Ectodermal cell (in vitro differentiated cells): ENCODE results near the gene ZDHHC14.
A peak's percentile ranks its signal among the peaks of the same experiment; 100 is the strongest.

Experiments used
- H3K27ac ChIP-seq: 2 replicates; pipeline ENCODE4 v1.7.0; 2013; ENCODE audit warnings: mild to moderate bottlenecking, low read depth, low read length; ENCODE audit not compliant: insufficient read depth, poor library complexity, severe bottlenecking
- H3K27me3 ChIP-seq: 2 replicates; pipeline ENCODE4 v1.7.0; 2013; ENCODE audit warnings: mild to moderate bottlenecking, low read length; ENCODE audit not compliant: insufficient read depth, control insufficient read depth, poor library complexity, severe bottlenecking
- H3K36me3 ChIP-seq: one replicate; pipeline ENCODE4 v1.7.0; 2013; ENCODE audit warnings: low read length; ENCODE audit not compliant: control insufficient read depth, insufficient read depth
- H3K4me1 ChIP-seq: one replicate; pipeline ENCODE4 v1.7.0; 2013; ENCODE audit warnings: low read length; ENCODE audit not compliant: control insufficient read depth, insufficient read depth
- H3K4me3 ChIP-seq: 2 replicates; pipeline ENCODE4 v1.7.0; 2013; ENCODE audit warnings: low read depth, low read length, control low read depth; ENCODE audit not compliant: insufficient read depth
- H3K9me3 ChIP-seq: 2 replicates; pipeline ENCODE4 v1.7.0; 2013; ENCODE audit warnings: mild to moderate bottlenecking, low read length, moderate library complexity; ENCODE audit not compliant: control insufficient read depth
- WGBS, 2 experiments: methylation state at CpG; one replicate each; pipeline ENCODE4 v1.1.7; 2013; ENCODE audit warnings: missing lambda C conversion rate in 2 of 2; 5-methylcytosine and 5-hydroxymethylcytosine counted together

Gene ZDHHC14

GRCh38 chr6:157546321-157546720 lies 165.3 kb downstream of the ZDHHC14 start:
- 48 to 52% methylated on average over 3 of the region's 3 CpGs for WGBS, 2 experiments
- no peak overlapping the region for H3K4me3 ChIP-seq
- H3K4me1 ChIP-seq = peaks cover 17% of the 10 kb centered on the region
- H3K27ac ChIP-seq = no peak overlapping the region
- H3K36me3 ChIP-seq = no peaks in the 10 kb centered on the region
- H3K27me3 ChIP-seq = no peaks in the 10 kb centered on the region
- H3K9me3 ChIP-seq = no peaks in the 10 kb centered on the region

GRCh38 chr6:157547112-157547511 lies 166.1 kb downstream of the ZDHHC14 start:
- Histone ChIP-seq H3K4me3 (no peak overlapping the region), H3K36me3 (no peaks in the 10 kb centered on the region), H3K4me1 (peaks cover 25% of the 10 kb centered on the region), H3K27ac (no peak overlapping the region), H3K9me3 (no peaks in the 10 kb centered on the region), H3K27me3 (no peaks in the 10 kb centered on the region)
- 92 to 96% methylated on average over 8 of the region's 8 CpGs for WGBS, 2 experiments

GRCh38 chr6:157548635-157549467 lies 167.9 kb downstream of the ZDHHC14 start:
- H3K9me3 ChIP-seq = no peaks in the 10 kb centered on the region
- H3K4me3 ChIP-seq = no peak overlapping the region
- no peak overlapping the region for H3K27ac ChIP-seq
- H3K4me1 ChIP-seq = peaks cover 40% of the 10 kb centered on the region
- H3K27me3 ChIP-seq = no peaks in the 10 kb centered on the region
- no peaks in the 10 kb centered on the region for H3K36me3 ChIP-seq
- 92 to 93% methylated on average over 24 of the region's 24 CpGs for WGBS, 2 experiments

GRCh38 chr6:157549468-157549745 lies 168.4 kb downstream of the ZDHHC14 start:
- H3K27me3 ChIP-seq = no peaks in the 10 kb centered on the region

GRCh38 chr6:157550114-157550989 lies 169.4 kb downstream of the ZDHHC14 start:
- 88 to 92% methylated on average over 11 to 12 of the region's 12 CpGs for WGBS, 2 experiments
- Histone ChIP-seq H3K4me3 (no peak overlapping the region), H3K9me3 (no peaks in the 10 kb centered on the region), H3K27ac (no peak overlapping the region), H3K36me3 (no peaks in the 10 kb centered on the region), H3K4me1 (peaks cover 51% of the 10 kb centered on the region), H3K27me3 (no peaks in the 10 kb centered on the region)

More at GRCh38 chr6:157549468-157549745, 168.4 kb downstream of the ZDHHC14 start:
- Histone ChIP-seq H3K9me3 (no peaks in the 10 kb centered on the region), H3K36me3 (no peaks in the 10 kb centered on the region), H3K27ac (no peak overlapping the region), H3K4me1 (peaks cover 42% of the 10 kb centered on the region), H3K4me3 (no peak overlapping the region)
- 93 to 98% methylated on average over 3 of the region's 3 CpGs for WGBS, 2 experiments

- H3K36me3 ChIP-seq = no peaks in the 10 kb centered on the region
- WGBS, 2 experiments = 59 to 65% methylated on average over 5 of the region's 6 CpGs
- no peaks in the 10 kb centered on the region for H3K9me3 ChIP-seq
- H3K27ac ChIP-seq = no peak overlapping the region
- H3K27me3 ChIP-seq = no peaks in the 10 kb centered on the region
- peaks cover 56% of the 10 kb centered on the region for H3K4me1 ChIP-seq
- no peak overlapping the region for H3K4me3 ChIP-seq
These were observed 170.2 kb downstream of the ZDHHC14 start for GRCh38 chr6:157551041-157551832.

GRCh38 chr6:157552081-157552747 lies 171.2 kb downstream of the ZDHHC14 start:
- 6 to 9% methylated on average over 9 of the region's 9 CpGs for WGBS, 2 experiments
- no peaks in the 10 kb centered on the region for H3K9me3 ChIP-seq
- no peaks in the 10 kb centered on the region for H3K36me3 ChIP-seq
- no peak overlapping the region for H3K4me3 ChIP-seq
- peak overlapping the region; percentile 77 for H3K27ac ChIP-seq
- H3K27me3 ChIP-seq = no peaks in the 10 kb centered on the region
- peaks cover 46% of the 10 kb centered on the region for H3K4me1 ChIP-seq

GRCh38 chr6:157552820-157553485 lies 172.0 kb downstream of the ZDHHC14 start:
- H3K9me3 ChIP-seq = no peaks in the 10 kb centered on the region
- H3K4me3 ChIP-seq = no peak overlapping the region
- H3K4me1 ChIP-seq = peaks cover 45% of the 10 kb centered on the region
- H3K27ac ChIP-seq = peak overlapping the region; percentile 77
- 79 to 80% methylated on average over 5 of the region's 5 CpGs for WGBS, 2 experiments
- H3K27me3 ChIP-seq = no peaks in the 10 kb centered on the region
- H3K36me3 ChIP-seq = no peaks in the 10 kb centered on the region

GRCh38 chr6:157554747-157555146 lies 173.8 kb downstream of the ZDHHC14 start:
- no peaks in the 10 kb centered on the region for H3K9me3 ChIP-seq
- 93 to 94% methylated on average over 2 of the region's 2 CpGs for WGBS, 2 experiments
- H3K27ac ChIP-seq = no peak overlapping the region
- H3K27me3 ChIP-seq = no peaks in the 10 kb centered on the region
- H3K4me1 ChIP-seq = peaks cover 54% of the 10 kb centered on the region
- no peaks in the 10 kb centered on the region for H3K36me3 ChIP-seq
- H3K4me3 ChIP-seq = no peak overlapping the region
